Activated B cell treated with CpG ODN at 0.5 μM for 24 hours (primary cell): Measurements from ENCODE around the gene PPP1R16B. TPM values are rescaled to one million over a fixed set of nuclear protein-coding genes. Genes with fewer than 3 reads are reported as not detected.
A peak's percentile ranks its signal among the peaks of the same experiment; 100 is the strongest.

ENCODE experiments used
- ATAC-seq: fragments of 200-7000 bp; cut with Tn5 transposase; one replicate; pipeline ENCODE4 v1.10.0; 2021; ENCODE audit warnings: low read depth, mild to moderate bottlenecking, moderate library complexity
- CTCF ChIA-PET: fragments of 350-600 bp; sonication (Branson Sonifier 250); formaldehyde crosslinking; loops from one replicate; lab custom pipeline; 2021; ENCODE audit warnings: antibody characterized with exemption; lab: Charles Lee
- POLR2A ChIA-PET: fragments of 350-600 bp; sonication (Branson Sonifier 250); formaldehyde crosslinking; loops from one replicate; lab custom pipeline; 2021; ENCODE audit warnings: antibody characterized with exemption; lab: Charles Lee
- DNase-seq: peaks from one replicate; pipeline ENCODE4 v3.0.0; 2022
- H3K27ac Mint-ChIP-seq: one replicate; pipeline ENCODE4 v1.8.0; 2020; ENCODE audit warnings: mixed read lengths
- H3K27me3 Mint-ChIP-seq: one replicate; pipeline ENCODE4 v1.8.0; 2021; ENCODE audit warnings: mixed read lengths
- H3K36me3 Mint-ChIP-seq: one replicate; pipeline ENCODE4 v1.8.0; 2021; ENCODE audit warnings: low read depth, mixed read lengths
- H3K4me1 Mint-ChIP-seq: one replicate; pipeline ENCODE4 v1.8.0; 2021; ENCODE audit warnings: mixed read lengths
- H3K4me3 Mint-ChIP-seq: one replicate; pipeline ENCODE4 v1.8.0; 2020; ENCODE audit warnings: mild to moderate bottlenecking, mixed read lengths
- H3K9me3 Mint-ChIP-seq: one replicate; pipeline ENCODE4 v1.8.0; 2020; ENCODE audit warnings: mixed read lengths
- CTCF ChIP-seq: fragments of 200-600 bp; IDR thresholded peaks from one replicate; pipeline ENCODE4 v1.8.0; 2022; ENCODE audit warnings: antibody characterized with exemption, mild to moderate bottlenecking
- intact Hi-C: fragments of 100-400 bp; cut with micrococcal nuclease; formaldehyde crosslinking; loops from one replicate; pipeline ENCODE4 v1.15.1; 2024
- total RNA-seq: library from RNA; stranded (reverse); gene quantifications from 2 replicates; pipeline ENCODE4 v1.2.3, GENCODE V29; 2022

PPP1R16B gene
- total RNA-seq, 1 donor from 2014 or later: 99.3 TPM

DNA sequence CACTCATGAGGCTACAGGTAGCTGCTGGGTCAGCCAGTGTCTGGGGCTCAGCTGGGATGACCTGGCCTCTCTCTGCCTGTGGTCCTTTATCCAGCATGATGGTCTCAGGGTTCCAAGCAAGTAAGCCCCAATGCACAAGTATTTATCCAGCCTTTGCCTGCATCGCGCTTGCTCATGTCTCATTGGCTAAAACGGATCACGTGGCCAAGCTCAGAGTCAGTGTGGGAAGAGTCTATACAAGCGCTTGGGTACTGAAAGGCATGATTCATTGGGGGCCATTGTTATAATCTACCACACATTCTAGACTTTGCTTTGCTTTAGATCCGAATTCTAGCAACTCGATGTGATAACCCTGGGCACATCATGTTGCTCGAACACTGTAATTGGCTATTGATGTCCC is 48.3 kb downstream of the PPP1R16B start:
- no peak for TF ChIP-seq CTCF
- Mint-ChIP-seq H3K27me3 (no peaks in the 10 kb centered on the region), H3K4me1 (peaks cover 91% of the 10 kb centered on the region), H3K4me3 (no peak overlapping the region), H3K36me3 (peaks cover 58% of the 10 kb centered on the region), H3K9me3 (no peaks in the 10 kb centered on the region), H3K27ac (peak overlapping the region; percentile 24)
- CTCF ChIA-PET: interaction anchor here (1.5 kb wide), 1 partner anchor 9 kb away, joined by 5 read pairs; no protein-coding TSS in a partner anchor
- DNase-seq (no peak), ATAC-seq (no peak)
- POLR2A ChIA-PET: interaction anchor here (0.7 to 1.3 kb wide), 2 partner anchors 8 to 10 kb away, joined by 3 to 9 read pairs; no protein-coding TSS in a partner anchor
- intact Hi-C loops: no loop called here

DNA sequence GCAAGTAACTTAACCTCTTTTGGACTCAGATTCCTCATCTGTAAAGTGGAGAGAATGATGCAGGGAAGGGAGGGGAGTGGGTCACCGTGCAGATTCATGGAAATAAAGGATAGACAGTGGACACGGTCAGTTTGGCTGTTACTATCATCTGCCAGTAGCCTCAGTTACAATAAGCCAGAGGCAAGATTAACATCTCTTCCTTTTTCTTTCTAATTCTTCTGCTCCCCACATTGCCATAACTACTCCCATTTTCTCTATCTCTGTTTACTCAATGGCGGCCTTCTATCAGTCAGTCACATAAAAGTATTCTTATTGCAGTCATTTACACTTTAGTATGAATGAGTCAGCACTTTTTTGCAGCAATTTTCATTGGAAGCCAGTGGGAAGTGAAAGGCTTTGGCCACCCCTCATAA is 49.2 kb downstream of the PPP1R16B start:
- ChIA-PET CTCF (no interaction called here), POLR2A (interaction anchor here (14.8 kb wide), 1 partner anchor 24 kb away, joined by 268 read pairs; no protein-coding TSS in a partner anchor)
- intact Hi-C loops: no loop called here
- peaks cover 91% of the 10 kb centered on the region for H3K4me1 Mint-ChIP-seq
- H3K27me3 Mint-ChIP-seq: no peaks in the 10 kb centered on the region
- H3K36me3 Mint-ChIP-seq: peaks cover 58% of the 10 kb centered on the region
- ATAC-seq: no peak
- H3K27ac Mint-ChIP-seq: peak overlapping the region; percentile 53
- no peak for TF ChIP-seq CTCF
- H3K4me3 Mint-ChIP-seq: no peak overlapping the region
- no peak for DNase-seq
- H3K9me3 Mint-ChIP-seq: no peaks in the 10 kb centered on the region

DNA sequence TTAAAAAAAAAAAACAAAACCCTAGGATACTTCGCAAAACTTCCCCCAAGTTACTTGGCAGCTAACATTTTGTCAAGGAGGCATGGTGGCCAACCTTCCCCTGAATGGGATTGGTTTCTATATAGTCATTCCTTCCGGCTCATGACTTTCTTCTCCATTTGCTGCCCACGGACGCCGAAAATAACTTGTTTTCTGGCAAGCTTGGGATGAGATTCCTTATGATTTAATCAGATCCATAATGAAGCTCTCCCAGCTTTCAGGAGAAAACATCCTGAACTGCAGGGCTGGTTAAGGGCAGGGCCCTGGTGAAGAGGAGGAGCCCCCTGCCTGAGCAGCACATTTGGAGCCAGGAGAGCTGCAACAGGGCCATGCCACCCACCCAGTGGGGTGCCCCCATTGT is 49.9 kb downstream of the PPP1R16B start:
- no peak for TF ChIP-seq CTCF
- DNase-seq (no peak), ATAC-seq (no peak)
- Mint-ChIP-seq H3K27me3 (no peaks in the 10 kb centered on the region), H3K4me3 (no peak overlapping the region), H3K36me3 (peaks cover 54% of the 10 kb centered on the region), H3K9me3 (no peaks in the 10 kb centered on the region), H3K27ac (peak overlapping the region; percentile 53), H3K4me1 (peaks cover 90% of the 10 kb centered on the region)
- ChIA-PET CTCF (interaction anchor here (1.3 kb wide), 1 partner anchor 40 kb away, joined by 3 read pairs; no protein-coding TSS in a partner anchor), POLR2A (interaction anchor here (1.1 to 14.8 kb wide), 5 partner anchors 9 to 50 kb away, joined by 4 to 268 read pairs (median 5); partner anchors contain the start of gene PPP1R16B)
- intact Hi-C loops: no loop called here

- peaks cover 54% of the 10 kb centered on the region for H3K36me3 Mint-ChIP-seq
- peak overlapping the region; percentile 80 for H3K27ac Mint-ChIP-seq
- peaks cover 94% of the 10 kb centered on the region for H3K4me1 Mint-ChIP-seq
- ATAC-seq: no peak
- TF ChIP-seq CTCF: no peak
- no peak for DNase-seq
- no peaks in the 10 kb centered on the region for H3K9me3 Mint-ChIP-seq
- CTCF ChIA-PET: interaction anchor here (1.3 kb wide), 1 partner anchor 38 kb away, joined by 3 read pairs; no protein-coding TSS in a partner anchor
- POLR2A ChIA-PET: interaction anchor here (1.1 to 14.8 kb wide), 6 partner anchors 10 to 51 kb away, joined by 4 to 268 read pairs (median 18); partner anchors contain the start of gene PPP1R16B
- no peaks in the 10 kb centered on the region for H3K27me3 Mint-ChIP-seq
- intact Hi-C loops: no loop called here
- H3K4me3 Mint-ChIP-seq: no peak overlapping the region
These were observed 51.1 kb downstream of the PPP1R16B start for GRCh38 chr20:38856570-38856969.

GRCh38 chr20:38857703-38858102 is 52.2 kb downstream of the PPP1R16B start:
- POLR2A ChIA-PET: interaction anchor here (1.9 to 14.8 kb wide), 5 partner anchors 12 to 52 kb away, joined by 9 to 268 read pairs (median 82); partner anchors contain the start of gene PPP1R16B
- H3K4me1 Mint-ChIP-seq: peaks cover 95% of the 10 kb centered on the region
- TF ChIP-seq CTCF: no peak
- peak overlapping the region; percentile 85 for H3K27ac Mint-ChIP-seq
- H3K9me3 Mint-ChIP-seq: no peaks in the 10 kb centered on the region
- intact Hi-C loops: no loop called here
- CTCF ChIA-PET: interaction anchor here (0.7 to 2.8 kb wide), 4 partner anchors 11 to 37 kb away, joined by 3 to 7 read pairs (median 3); no protein-coding TSS in a partner anchor
- no peaks in the 10 kb centered on the region for H3K27me3 Mint-ChIP-seq
- peaks cover 45% of the 10 kb centered on the region for H3K36me3 Mint-ChIP-seq
- ATAC-seq: no peak
- DNase-seq: no peak
- no peak overlapping the region for H3K4me3 Mint-ChIP-seq
